ENCODE measurements around the gene SCRN3. TPM values are rescaled to one million over a fixed set of nuclear protein-coding genes. Genes with fewer than 3 reads are reported as not detected.
"Not testable (repeated sequence)": the region's sequence is repeated elsewhere in the genome, so short reads cannot be mapped to it uniquely, and the experiment has no call there.

The SCRN3 gene
- polyA plus RNA-seq, result 10 to 100 TPM in 1 of 3 donors, 1 to 10 TPM in 2; 8.3 to 13.5 (median 9.3) TPM

GRCh38 chr2:174395284-174395968, at the start of gene SCRN3:
SCRN3 (plus strand) TSS chr2:174395730; CDS start chr2:174398284, 2,554 bp downstream.
- 0 to 1% (median 0%) methylated on average over 35 of the region's 35 CpGs for WGBS, 3 donors
- H3K27ac ChIP-seq (ENCODE audit: low read depth, low read length), result peak within 1 kb of the TSS; percentile 12

- WGBS, 3 donors, result 81 to 86% (median 83%) methylated on average over 2 of the region's 2 CpGs
- H3K27ac ChIP-seq (ENCODE audit: low read depth, low read length), result no peak overlapping the region
These were observed 45.5 kb upstream of the SCRN3 start for GRCh38 chr2:174350018-174350417.

- no peak overlapping the region for H3K27ac ChIP-seq (ENCODE audit: low read depth, low read length)
- whole genome bisulfite sequencing, 3 donors, result 87 to 98% (median 88%) methylated on average over 2 of the region's 2 CpGs
These were observed 44.8 kb upstream of the SCRN3 start for GRCh38 chr2:174350593-174351181.

GRCh38 chr2:174353004-174353403, 42.5 kb upstream of the SCRN3 start:
- 90 to 100% (median 99%) methylated on average over 1 of the region's 1 CpG for WGBS, 3 donors
- no peak overlapping the region for H3K27ac ChIP-seq (ENCODE audit: low read depth, low read length)

GRCh38 chr2:174356347-174356746, 39.2 kb upstream of the SCRN3 start:
- no peak overlapping the region for H3K27ac ChIP-seq (ENCODE audit: low read depth, low read length)
- WGBS, 3 donors, result 84 to 96% (median 88%) methylated on average over 2 of the region's 2 CpGs

GRCh38 chr2:174359663-174360062, 35.9 kb upstream of the SCRN3 start:
- 97 to 100% (median 99%) methylated on average over 4 of the region's 4 CpGs for WGBS, 3 donors

GRCh38 chr2:174362949-174363348, 32.6 kb upstream of the SCRN3 start:
- WGBS, 3 donors, result 38 to 100% (median 95%) methylated on average over 1 of the region's 1 CpG

More at GRCh38 chr2:174359663-174360062, 35.9 kb upstream of the SCRN3 start:
- not testable (repeated sequence) for H3K27ac ChIP-seq (ENCODE audit: low read depth, low read length)

GRCh38 chr2:174363492-174364225, 31.9 kb upstream of the SCRN3 start:
- 96 to 99% (median 98%) methylated on average over 6 of the region's 6 CpGs for WGBS, 3 donors
- H3K27ac ChIP-seq (ENCODE audit: low read depth, low read length), result not testable (repeated sequence)

More at GRCh38 chr2:174362949-174363348, 32.6 kb upstream of the SCRN3 start:
- no peak overlapping the region for H3K27ac ChIP-seq (ENCODE audit: low read depth, low read length)

- WGBS, 3 donors, result 97 to 100% (median 98%) methylated on average over 2 of the region's 2 CpGs
- H3K27ac ChIP-seq (ENCODE audit: low read depth, low read length), result no peak overlapping the region
These were observed 30.9 kb upstream of the SCRN3 start for GRCh38 chr2:174364628-174365027.

- WGBS, 3 donors, result 70 to 98% (median 89%) methylated on average over 2 of the region's 2 CpGs
- no peak overlapping the region for H3K27ac ChIP-seq (ENCODE audit: low read depth, low read length)
These were observed 30.0 kb upstream of the SCRN3 start for GRCh38 chr2:174365571-174365970.

- 77 to 91% (median 79%) methylated on average over 1 of the region's 1 CpG for WGBS, 3 donors
- no peak overlapping the region for H3K27ac ChIP-seq (ENCODE audit: low read depth, low read length)
These were observed 26.8 kb upstream of the SCRN3 start for GRCh38 chr2:174368691-174369090.

GRCh38 chr2:174376967-174377366, 18.6 kb upstream of the SCRN3 start:
- WGBS, 3 donors, result 90 to 93% (median 91%) methylated on average over 2 of the region's 2 CpGs
- no peak overlapping the region for H3K27ac ChIP-seq (ENCODE audit: low read depth, low read length)

GRCh38 chr2:174383796-174384195, 11.7 kb upstream of the SCRN3 start:
- WGBS, 3 donors, result 49 to 80% (median 58%) methylated on average over 1 of the region's 1 CpG
- H3K27ac ChIP-seq (ENCODE audit: low read depth, low read length), result no peak overlapping the region

GRCh38 chr2:174385201-174385600, 10.3 kb upstream of the SCRN3 start:
- 90 to 93% (median 93%) methylated on average over 3 of the region's 3 CpGs for WGBS, 3 donors
- no peak overlapping the region for H3K27ac ChIP-seq (ENCODE audit: low read depth, low read length)

- 90 to 98% (median 90%) methylated on average over 3 of the region's 3 CpGs for WGBS, 3 donors
- not testable (repeated sequence) for H3K27ac ChIP-seq (ENCODE audit: low read depth, low read length)
These were observed 6.8 kb upstream of the SCRN3 start for GRCh38 chr2:174388706-174389105.

GRCh38 chr2:174389542-174389941, 6.0 kb upstream of the SCRN3 start:
- WGBS, 3 donors, result 93 to 95% (median 93%) methylated on average over 6 of the region's 6 CpGs
- H3K27ac ChIP-seq (ENCODE audit: low read depth, low read length), result no peak overlapping the region

GRCh38 chr2:174390303-174390702, 5.2 kb upstream of the SCRN3 start:
- WGBS, 3 donors, result 96 to 98% (median 97%) methylated on average over 3 of the region's 3 CpGs
- not testable (repeated sequence) for H3K27ac ChIP-seq (ENCODE audit: low read depth, low read length)

GRCh38 chr2:174392706-174393105, 2.8 kb upstream of the SCRN3 start:
- no peak overlapping the region for H3K27ac ChIP-seq (ENCODE audit: low read depth, low read length)

GRCh38 chr2:174395969-174396630, 570 bp downstream of the SCRN3 start:
- H3K27ac ChIP-seq (ENCODE audit: low read depth, low read length), result no peak overlapping the region
- 9 to 16% (median 13%) methylated on average over 27 of the region's 27 CpGs for WGBS, 3 donors
